Thyroid gland (tissue), 4 donors: ENCODE data around the gene BOK. TPM values are rescaled to one million over a fixed set of nuclear protein-coding genes. Genes with fewer than 3 reads are reported as not detected.

ENCODE experiments used
- DNase-seq, 2 donors: peaks; one replicate each; pipeline ENCODE4 v3.0.0-alpha.2; 2019
- H3K27ac ChIP-seq, 3 donors: fragments of 200-600 bp; sonication (generic); 1 replicate in 2 of 3; 2 replicates in 1 of 3; pipeline ENCODE4 v1.5.1; 2016 to 2019; ENCODE audit warnings: mild to moderate bottlenecking in 1 of 3, moderate library complexity in 1 of 3
- H3K27me3 ChIP-seq: fragments of 200-600 bp; sonication (generic); one replicate; pipeline ENCODE4 v1.5.1; 2019
- H3K36me3 ChIP-seq, 2 donors: fragments of 200-600 bp; sonication (generic); one replicate each; pipeline ENCODE4 v1.5.1; 2016 to 2019
- H3K4me1 ChIP-seq, 2 donors: fragments of 200-600 bp; sonication (generic); one replicate each; pipeline ENCODE4 v1.5.1; 2017 to 2019
- H3K4me3 ChIP-seq, 3 donors: fragments of 200-600 bp; sonication (generic); replicated peaks in 1 of 3; 1 replicate in 2 of 3; 2 replicates in 1 of 3; pipeline ENCODE4 v1.5.1; 2016; ENCODE audit warnings: mild to moderate bottlenecking in 1 of 3
- H3K9me3 ChIP-seq: fragments of 200-600 bp; sonication (generic); one replicate; pipeline ENCODE4 v1.5.1; 2017
- POLR2A ChIP-seq, 2 donors: fragments of 450-650 bp; IDR thresholded peaks; one replicate each; pipeline ENCODE4 v1.6.1; 2017; ENCODE audit warnings: antibody characterized with exemption in 2 of 2, mild to moderate bottlenecking in 2 of 2, moderate library complexity in 1 of 2
- WGBS, 2 donors: methylation state at CpG; one replicate each; pipeline ENCODE4 v1.1.5; 2017; 5-methylcytosine and 5-hydroxymethylcytosine counted together
- intact Hi-C: fragments of 100-400 bp; cut with DNase I; formaldehyde crosslinking; loops from one replicate; pipeline ENCODE4 v1.15.1; 2023
- total RNA-seq, 4 donors: library from RNA; depleted of rRNA; stranded (reverse); fragments of >200 nt; gene quantifications; one replicate each; pipeline ENCODE4 v1.2.3, GENCODE V29; 2016
- TF ChIP-seq, protein P1 (sequence below), 6 experiments: fragments of 200-600 bp in 3 of 6; fragments of 450-650 bp in 3 of 6; sonication (generic) in 3 of 6; IDR thresholded peaks; one replicate each; pipeline ENCODE4 v1.5.1; 2016 to 2019; ENCODE audit warnings: antibody characterized with exemption in 6 of 6, mild to moderate bottlenecking in 2 of 6, inconsistent platforms in 1 of 6, moderate library complexity in 1 of 6

Gene BOK
- total RNA-seq, 4 donors from 2014 or later = 22.2 to 32.1 (median 27.0) TPM

DNA sequence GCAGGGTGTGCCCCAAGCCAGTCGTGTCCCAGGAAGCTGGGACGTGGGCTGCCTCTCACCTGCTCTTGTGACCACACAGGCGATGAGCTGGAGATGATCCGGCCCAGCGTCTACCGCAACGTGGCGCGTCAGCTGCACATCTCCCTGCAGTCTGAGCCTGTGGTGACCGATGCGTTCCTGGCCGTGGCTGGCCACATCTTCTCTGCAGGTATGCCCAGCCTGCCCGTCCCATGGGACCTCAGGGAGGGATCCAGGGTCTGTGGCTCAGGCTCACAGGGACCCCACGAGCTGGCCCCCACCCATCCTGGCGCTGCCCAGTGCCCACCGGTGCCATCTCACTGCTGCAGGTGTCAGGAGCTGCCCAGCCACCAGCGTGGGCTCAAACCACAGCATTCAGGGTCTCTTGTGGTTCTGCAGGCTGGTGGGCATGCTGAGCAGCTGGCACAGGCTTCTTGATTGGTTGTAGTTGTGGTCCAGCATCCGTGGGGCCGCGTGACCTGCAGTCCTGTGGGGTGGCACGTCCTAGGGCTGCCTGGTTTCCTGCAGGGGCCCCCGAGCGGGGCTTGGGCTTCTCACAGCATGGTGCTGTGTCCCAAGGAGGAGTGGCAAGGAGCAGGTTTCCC lies 3.8 kb downstream of the BOK start:
- H3K9me3 ChIP-seq = no peaks in the 10 kb centered on the region
- H3K4me3 ChIP-seq = no peak overlapping the region
- DNase-seq = no peak
- H3K27ac ChIP-seq = no peak overlapping the region
- intact Hi-C loops = no loop called here
- TF ChIP-seq POLR2A (IDR thresholded peaks at IDR 0.05) = no peak
- TF ChIP-seq, protein P1, sequence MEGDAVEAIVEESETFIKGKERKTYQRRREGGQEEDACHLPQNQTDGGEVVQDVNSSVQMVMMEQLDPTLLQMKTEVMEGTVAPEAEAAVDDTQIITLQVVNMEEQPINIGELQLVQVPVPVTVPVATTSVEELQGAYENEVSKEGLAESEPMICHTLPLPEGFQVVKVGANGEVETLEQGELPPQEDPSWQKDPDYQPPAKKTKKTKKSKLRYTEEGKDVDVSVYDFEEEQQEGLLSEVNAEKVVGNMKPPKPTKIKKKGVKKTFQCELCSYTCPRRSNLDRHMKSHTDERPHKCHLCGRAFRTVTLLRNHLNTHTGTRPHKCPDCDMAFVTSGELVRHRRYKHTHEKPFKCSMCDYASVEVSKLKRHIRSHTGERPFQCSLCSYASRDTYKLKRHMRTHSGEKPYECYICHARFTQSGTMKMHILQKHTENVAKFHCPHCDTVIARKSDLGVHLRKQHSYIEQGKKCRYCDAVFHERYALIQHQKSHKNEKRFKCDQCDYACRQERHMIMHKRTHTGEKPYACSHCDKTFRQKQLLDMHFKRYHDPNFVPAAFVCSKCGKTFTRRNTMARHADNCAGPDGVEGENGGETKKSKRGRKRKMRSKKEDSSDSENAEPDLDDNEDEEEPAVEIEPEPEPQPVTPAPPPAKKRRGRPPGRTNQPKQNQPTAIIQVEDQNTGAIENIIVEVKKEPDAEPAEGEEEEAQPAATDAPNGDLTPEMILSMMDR (IDR thresholded peaks at IDR 0.05) = no peak
- no peaks in the 10 kb centered on the region for H3K36me3 ChIP-seq
- whole genome bisulfite sequencing, 2 donors = 87 to 93% methylated on average over 2 to 18 of the region's 23 CpGs
- no peaks in the 10 kb centered on the region for H3K27me3 ChIP-seq
- peaks cover 22 to 28% of the 10 kb centered on the region in 2 donors for H3K4me1 ChIP-seq

DNA sequence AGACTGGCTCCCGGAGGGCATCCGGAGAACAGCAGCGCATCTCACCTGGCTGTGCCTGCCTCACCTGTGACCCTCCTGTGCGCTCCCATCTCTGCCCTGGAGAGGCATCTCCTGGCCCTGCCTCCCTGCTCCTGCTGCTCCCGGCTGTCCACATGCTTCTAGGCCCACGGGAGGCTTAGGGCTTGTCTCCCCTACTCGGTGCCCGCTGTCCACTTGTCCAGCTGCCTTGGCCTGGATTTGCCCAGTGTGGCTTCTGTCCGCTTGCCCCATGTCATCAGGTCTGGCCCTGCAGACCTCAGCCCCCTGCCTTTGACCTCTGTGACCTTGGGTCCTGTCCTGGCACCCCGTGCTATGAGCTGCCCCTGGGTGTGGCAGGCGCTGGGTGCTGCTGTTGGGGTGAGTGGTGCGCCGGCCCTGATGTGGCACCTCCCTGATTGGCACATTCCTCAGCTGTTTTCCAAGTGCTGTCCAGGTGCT lies 4.5 kb downstream of the BOK start:
- Histone ChIP-seq H3K9me3 (no peaks in the 10 kb centered on the region), H3K27ac (no peak overlapping the region), H3K4me1 (peaks cover 22 to 28% of the 10 kb centered on the region in 2 donors), H3K27me3 (no peaks in the 10 kb centered on the region), H3K36me3 (no peaks in the 10 kb centered on the region), H3K4me3 (no peak overlapping the region)
- TF ChIP-seq POLR2A (IDR thresholded peaks at IDR 0.05) = no peak
- TF ChIP-seq, protein P1 (IDR thresholded peaks at IDR 0.05) = no peak
- intact Hi-C loops = no loop called here
- no peak for DNase-seq
- 87 to 93% methylated on average over 8 to 9 of the region's 13 CpGs for WGBS, 2 donors

DNA sequence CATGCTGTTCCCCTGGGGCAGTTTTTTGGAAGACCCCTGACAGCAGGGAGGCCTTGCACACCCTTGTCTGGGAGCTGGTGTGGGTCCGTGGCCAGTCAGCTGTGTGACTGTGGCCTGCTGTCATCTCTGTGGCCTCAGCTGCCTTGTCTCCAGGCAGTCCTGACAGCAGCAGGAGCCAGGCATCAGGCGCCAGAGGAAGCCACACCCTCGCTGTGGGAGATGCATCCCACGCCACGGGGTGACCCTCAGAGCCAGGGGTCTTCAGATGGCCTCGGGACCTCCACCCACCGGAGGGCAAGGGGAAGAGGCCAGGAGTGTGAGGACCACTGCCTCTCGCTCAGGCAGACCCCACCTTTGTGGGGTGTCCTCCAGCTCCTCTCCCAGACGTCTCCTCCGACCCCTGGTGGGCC lies 5.0 kb downstream of the BOK start:
- TF ChIP-seq POLR2A (IDR thresholded peaks at IDR 0.05) = no peak
- TF ChIP-seq, protein P1 (IDR thresholded peaks at IDR 0.05) = no peak
- H3K4me1 ChIP-seq = peaks cover 18 to 28% of the 10 kb centered on the region in 2 donors
- intact Hi-C loops = no loop called here
- H3K27ac ChIP-seq = no peak overlapping the region
- H3K9me3 ChIP-seq = no peaks in the 10 kb centered on the region
- no peaks in the 10 kb centered on the region for H3K36me3 ChIP-seq
- H3K4me3 ChIP-seq = no peak overlapping the region
- WGBS, 2 donors = 87% methylated on average over 8 of the region's 10 CpGs; no CpG with 5 or more reads in 1 of the 2 donors
- DNase-seq = no peak
- H3K27me3 ChIP-seq = no peaks in the 10 kb centered on the region

DNA sequence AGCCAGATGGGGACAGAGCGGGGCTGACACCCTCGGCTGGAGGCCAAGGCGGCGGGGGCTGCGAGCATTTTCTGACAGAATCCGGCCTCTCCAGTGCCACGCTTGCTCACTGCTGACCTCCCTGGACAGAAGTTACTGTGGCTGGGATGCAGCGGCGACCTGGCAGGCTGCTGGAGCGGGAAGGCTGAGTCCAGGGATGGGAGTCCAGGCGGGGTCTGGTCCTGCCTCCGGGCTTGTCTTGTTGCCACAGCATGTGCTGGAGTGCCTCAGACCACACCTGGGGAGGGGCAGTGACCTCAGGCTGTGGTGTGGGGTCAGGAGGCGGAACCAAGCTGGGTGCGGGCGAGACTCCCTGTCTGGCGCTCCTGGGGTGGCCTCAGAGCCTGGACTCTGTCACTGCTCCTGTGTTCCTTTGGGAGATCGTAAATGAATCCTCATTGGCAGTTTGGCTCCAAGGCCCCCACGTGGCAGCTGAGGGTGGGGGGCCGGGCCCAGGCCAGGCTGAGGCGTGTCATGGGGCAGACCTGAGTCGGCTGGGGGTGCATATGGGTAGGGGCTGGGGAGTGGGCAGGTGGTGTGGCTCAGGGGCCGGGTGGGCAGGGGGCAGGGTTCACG lies 5.5 kb downstream of the BOK start:
- Histone ChIP-seq H3K9me3 (no peaks in the 10 kb centered on the region), H3K27me3 (no peaks in the 10 kb centered on the region), H3K4me3 (no peak overlapping the region), H3K27ac (no peak overlapping the region), H3K36me3 (no peaks in the 10 kb centered on the region), H3K4me1 (peaks cover 18 to 28% of the 10 kb centered on the region in 2 donors)
- 83 to 92% methylated on average over 15 to 19 of the region's 23 CpGs for WGBS, 2 donors
- no peak for TF ChIP-seq POLR2A (IDR thresholded peaks at IDR 0.05)
- TF ChIP-seq, protein P1 (IDR thresholded peaks at IDR 0.05) = no peak
- intact Hi-C loops = no loop called here
- DNase-seq = no peak
